ENCODE data around the gene SP3. TPM values are rescaled to one million over a fixed set of nuclear protein-coding genes. Genes with fewer than 3 reads are reported as not detected.

Gene SP3
- polyA plus RNA-seq, 2 of the 4 experiments (the other 2 are of a cell fraction): 40.1 to 83.1 TPM

GRCh38 chr2:173898996-173899395 lies 66.2 kb downstream of the SP3 start:
- WGBS (ENCODE audit: missing lambda C conversion rate): 95% methylated on average over 12 of the region's 12 CpGs

GRCh38 chr2:173898178-173898668 lies 67.0 kb downstream of the SP3 start:
- no peak; a peak in 1 of 6 replicates for ATAC-seq
- ChIA-PET CTCF (no interaction called here), POLR2A (interaction anchor here (1.1 kb wide), 1 partner anchor 529 kb away, joined by 9 read pairs; no protein-coding TSS in a partner anchor)

More at GRCh38 chr2:173898996-173899395, 66.2 kb downstream of the SP3 start:
- Histone ChIP-seq H3K9me3 (no peaks in the 10 kb centered on the region), H3K4me3 (no peak overlapping the region), H3K4me1 (no peaks in the 10 kb centered on the region), H3K27ac (no peak overlapping the region), H3K4me2 (no peak overlapping the region)
- CTCF ChIA-PET: no interaction called here
- ATAC-seq (no peak), DNase-seq (ENCODE audit: low read depth in 1 of 2, low spot score in 1 of 2) (no peak), FAIRE-seq (no peak)
- POLR2A ChIA-PET: interaction anchor here (1.1 kb wide), 1 partner anchor 529 kb away, joined by 9 read pairs; no protein-coding TSS in a partner anchor
- no peak for TF ChIP-seq USF2 (IDR thresholded peaks at IDR 0.05)
- no peak for TF ChIP-seq ESRRA (IDR thresholded peaks at IDR 0.05; ENCODE audit: borderline replicate concordance, low read length)
- no peak for TF ChIP-seq RNF2 (IDR thresholded peaks at IDR 0.05; ENCODE audit: borderline replicate concordance, low read depth)
- no peak for TF ChIP-seq CBX2 (IDR thresholded peaks at IDR 0.05; ENCODE audit: borderline replicate concordance, low read depth)
- no peak for TF ChIP-seq SREBF2 (IDR thresholded peaks at IDR 0.05)
- TF ChIP-seq HOXA7 (CRISPR knock-in tag; IDR thresholded peaks at IDR 0.05): no peak
- no peak for TF ChIP-seq EHMT2 (IDR thresholded peaks at IDR 0.05; ENCODE audit: low read depth)
- no peak for TF ChIP-seq SMC3 (IDR thresholded peaks at IDR 0.05)

GRCh38 chr2:173896755-173897154 lies 68.4 kb downstream of the SP3 start:
- Histone ChIP-seq H3K9me3 (no peaks in the 10 kb centered on the region), H3K27ac (no peak overlapping the region), H3K4me3 (no peak overlapping the region), H3K4me2 (no peak overlapping the region), H3K4me1 (no peaks in the 10 kb centered on the region)
- WGBS (ENCODE audit: missing lambda C conversion rate): 95% methylated on average over 2 of the region's 2 CpGs
- ATAC-seq (no peak), FAIRE-seq (no peak), DNase-seq (ENCODE audit: low read depth in 1 of 2, low spot score in 1 of 2) (no peak)
- ChIA-PET CTCF (no interaction called here), POLR2A (no interaction called here)
- TF ChIP-seq CHD2 (IDR thresholded peaks at IDR 0.05; ENCODE audit: low read length, partially characterized antibody) (no peak), CEBPB (IDR thresholded peaks at IDR 0.05) (peak in 1 of 2 experiments; percentile 34; a peak in 1 of 4 replicates)

More at GRCh38 chr2:173898178-173898668, 67.0 kb downstream of the SP3 start:
- DNase-seq (ENCODE audit: low read depth in 1 of 2, low spot score in 1 of 2) (no peak), FAIRE-seq (no peak)
- no peak for TF ChIP-seq HOXA7 (CRISPR knock-in tag; IDR thresholded peaks at IDR 0.05)
- TF ChIP-seq HES2 (IDR thresholded peaks at IDR 0.05): no peak
- TF ChIP-seq FOXS1 (CRISPR knock-in tag; IDR thresholded peaks at IDR 0.05): no peak
- TF ChIP-seq E2F6 (IDR thresholded peaks at IDR 0.05; ENCODE audit: borderline replicate concordance, low read depth): no peak
- TF ChIP-seq EP300 (IDR thresholded peaks at IDR 0.05): no peak
- TF ChIP-seq CEBPB (IDR thresholded peaks at IDR 0.05): no peak
- no peak for TF ChIP-seq TFCP2L1 (CRISPR knock-in tag; IDR thresholded peaks at IDR 0.05)
- TF ChIP-seq KDM5A (IDR thresholded peaks at IDR 0.05): no peak
- no peak for TF ChIP-seq ATOH8 (CRISPR knock-in tag; IDR thresholded peaks at IDR 0.05; ENCODE audit: low read depth)
- TF ChIP-seq NR3C1 (IDR thresholded peaks at IDR 0.05): no peak
- TF ChIP-seq RFX5 (IDR thresholded peaks at IDR 0.05): no peak
- no peak for TF ChIP-seq RARB (CRISPR knock-in tag; IDR thresholded peaks at IDR 0.05)
- no peak for TF ChIP-seq ZFP36 (IDR thresholded peaks at IDR 0.05; ENCODE audit: borderline replicate concordance, partially characterized antibody)
- no peak for TF ChIP-seq MYC (IDR thresholded peaks at IDR 0.05; ENCODE audit: borderline replicate concordance, low read length)
- no peak for TF ChIP-seq ZNF302 (CRISPR knock-in tag; IDR thresholded peaks at IDR 0.05)
- WGBS (ENCODE audit: missing lambda C conversion rate): 87% methylated on average over 5 of the region's 5 CpGs
- no peaks in the 10 kb centered on the region for H3K9me3 ChIP-seq
- H3K4me3 ChIP-seq: no peak overlapping the region
- no peak overlapping the region for H3K4me2 ChIP-seq
- H3K4me1 ChIP-seq: no peaks in the 10 kb centered on the region
- H3K27ac ChIP-seq: no peak overlapping the region
